DOHH2 (cell line): Measurements from ENCODE around the gene DPP6.

Source experiments
- H3F3A ChIP-seq: fragments of 200-600 bp; sonication (generic), shearing (Covaris generic); 2 replicates; pipeline ENCODE4 v1.6.0; 2016; ENCODE audit warnings: antibody characterized with exemption, mild to moderate bottlenecking; ENCODE audit not compliant: control insufficient read depth, insufficient read depth
- H3K27ac ChIP-seq: fragments of 200-600 bp; sonication (generic); 2 replicates; pipeline ENCODE4 v1.5.1; 2014; ENCODE audit warnings: low read depth, mild to moderate bottlenecking, low read length, moderate library complexity
- H3K27me3 ChIP-seq: fragments of 200-600 bp; sonication (generic); 2 replicates; pipeline ENCODE4 v1.6.1; 2014; ENCODE audit warnings: mild to moderate bottlenecking, low read length, mixed read lengths; ENCODE audit not compliant: control insufficient read depth
- H3K36me3 ChIP-seq: fragments of 200-600 bp; sonication (generic); 2 replicates; pipeline ENCODE4 v1.6.1; 2014; ENCODE audit warnings: mild to moderate bottlenecking, low read length, moderate library complexity, mixed read lengths; ENCODE audit not compliant: control insufficient read depth
- H3K4me1 ChIP-seq: fragments of 200-600 bp; sonication (generic); 2 replicates; pipeline ENCODE4 v1.6.1; 2014; ENCODE audit warnings: mild to moderate bottlenecking, low read length, mixed read lengths; ENCODE audit not compliant: control insufficient read depth
- H3K4me2 ChIP-seq: fragments of 200-600 bp; sonication (generic); 2 replicates; pipeline ENCODE4 v1.6.0; 2014; ENCODE audit warnings: mild to moderate bottlenecking, low read length, moderate library complexity
- H3K4me3 ChIP-seq: fragments of 200-600 bp; sonication (generic); 2 replicates; pipeline ENCODE4 v1.5.1; 2014; ENCODE audit warnings: mild to moderate bottlenecking, low read length, mixed read lengths
- H3K79me2 ChIP-seq: fragments of 200-600 bp; sonication (generic); 2 replicates; pipeline ENCODE4 v1.6.1; 2014; ENCODE audit warnings: mild to moderate bottlenecking, low read length, mixed read lengths; ENCODE audit not compliant: control insufficient read depth
- H3K9me2 ChIP-seq: fragments of 200-600 bp; sonication (generic); replicated peaks from 2 replicates; pipeline ENCODE4 v1.6.1; 2014; ENCODE audit warnings: mild to moderate bottlenecking, low read length, mixed read lengths; ENCODE audit not compliant: control insufficient read depth
- H3K9me3 ChIP-seq: fragments of 200-600 bp; sonication (generic); 2 replicates; pipeline ENCODE4 v1.6.1; 2014; ENCODE audit warnings: antibody characterized with exemption, low read length, mixed read lengths; ENCODE audit not compliant: control insufficient read depth, insufficient read depth
- H4K20me1 ChIP-seq: fragments of 200-600 bp; sonication (generic); 2 replicates; pipeline ENCODE4 v1.6.0; 2014; ENCODE audit warnings: low read depth, mild to moderate bottlenecking, antibody characterized with exemption, low read length, moderate library complexity; ENCODE audit not compliant: control insufficient read depth, insufficient read depth
- EZH2phosphoT487 ChIP-seq: fragments of 200-600 bp; sonication (generic); IDR thresholded peaks from 2 replicates; pipeline ENCODE4 v1.6.1; 2017; ENCODE audit warnings: borderline replicate concordance, mild to moderate bottlenecking, antibody characterized with exemption, low read length, moderate library complexity, mixed read lengths
- TF ChIP-seq, protein P1 (sequence below): fragments of 200-600 bp; sonication (generic); IDR thresholded peaks from one replicate; pipeline ENCODE4 v1.5.1; 2014; ENCODE audit warnings: antibody characterized with exemption, mild to moderate bottlenecking, low read depth, low read length; ENCODE audit not compliant: poor library complexity, severe bottlenecking

DPP6 gene

DNA sequence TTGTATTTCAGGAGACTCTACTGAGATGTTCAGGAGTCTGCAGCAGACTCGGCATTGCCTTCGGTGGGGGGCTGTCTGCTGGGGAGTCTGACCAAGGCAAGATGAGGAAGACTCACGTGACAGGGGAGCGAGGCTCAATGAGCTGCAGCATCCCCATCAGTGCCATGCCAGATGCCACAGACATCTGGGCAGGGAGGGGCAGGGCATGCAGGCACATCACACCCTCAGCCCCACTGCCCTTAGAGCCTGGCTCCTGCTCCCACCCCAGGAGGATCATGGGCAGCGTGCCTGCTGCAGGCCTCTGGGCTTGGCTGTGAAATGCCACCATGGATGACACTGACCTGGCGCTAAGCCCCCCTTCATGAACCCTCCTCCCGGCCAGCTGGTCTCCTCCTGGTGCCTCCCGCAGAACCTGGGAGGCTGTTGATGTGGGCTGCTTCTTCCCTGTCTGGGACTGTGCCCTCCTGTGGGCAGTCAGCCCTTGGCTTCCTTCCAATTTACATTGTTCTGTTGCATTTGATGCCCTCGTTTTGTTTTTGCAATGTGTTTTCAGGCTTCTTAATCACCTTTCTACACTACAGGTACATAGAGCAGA is 715.7 kb downstream of the DPP6 start:
- Histone ChIP-seq H3K27ac (no peak overlapping the region), H3K9me2 (no peaks in the 10 kb centered on the region), H3K4me3 (no peak overlapping the region), H3K79me2 (no peaks in the 10 kb centered on the region), H3K4me1 (no peaks in the 10 kb centered on the region), H3K27me3 (no peaks in the 10 kb centered on the region), H3K4me2 (no peak overlapping the region), H4K20me1 (no peaks in the 10 kb centered on the region), H3K9me3 (no peaks in the 10 kb centered on the region), H3K36me3 (no peaks in the 10 kb centered on the region), H3F3A (no peaks in the 10 kb centered on the region)
- TF ChIP-seq EZH2phosphoT487, result no peak
- TF ChIP-seq, protein P1, sequence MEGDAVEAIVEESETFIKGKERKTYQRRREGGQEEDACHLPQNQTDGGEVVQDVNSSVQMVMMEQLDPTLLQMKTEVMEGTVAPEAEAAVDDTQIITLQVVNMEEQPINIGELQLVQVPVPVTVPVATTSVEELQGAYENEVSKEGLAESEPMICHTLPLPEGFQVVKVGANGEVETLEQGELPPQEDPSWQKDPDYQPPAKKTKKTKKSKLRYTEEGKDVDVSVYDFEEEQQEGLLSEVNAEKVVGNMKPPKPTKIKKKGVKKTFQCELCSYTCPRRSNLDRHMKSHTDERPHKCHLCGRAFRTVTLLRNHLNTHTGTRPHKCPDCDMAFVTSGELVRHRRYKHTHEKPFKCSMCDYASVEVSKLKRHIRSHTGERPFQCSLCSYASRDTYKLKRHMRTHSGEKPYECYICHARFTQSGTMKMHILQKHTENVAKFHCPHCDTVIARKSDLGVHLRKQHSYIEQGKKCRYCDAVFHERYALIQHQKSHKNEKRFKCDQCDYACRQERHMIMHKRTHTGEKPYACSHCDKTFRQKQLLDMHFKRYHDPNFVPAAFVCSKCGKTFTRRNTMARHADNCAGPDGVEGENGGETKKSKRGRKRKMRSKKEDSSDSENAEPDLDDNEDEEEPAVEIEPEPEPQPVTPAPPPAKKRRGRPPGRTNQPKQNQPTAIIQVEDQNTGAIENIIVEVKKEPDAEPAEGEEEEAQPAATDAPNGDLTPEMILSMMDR, result no peak

DNA sequence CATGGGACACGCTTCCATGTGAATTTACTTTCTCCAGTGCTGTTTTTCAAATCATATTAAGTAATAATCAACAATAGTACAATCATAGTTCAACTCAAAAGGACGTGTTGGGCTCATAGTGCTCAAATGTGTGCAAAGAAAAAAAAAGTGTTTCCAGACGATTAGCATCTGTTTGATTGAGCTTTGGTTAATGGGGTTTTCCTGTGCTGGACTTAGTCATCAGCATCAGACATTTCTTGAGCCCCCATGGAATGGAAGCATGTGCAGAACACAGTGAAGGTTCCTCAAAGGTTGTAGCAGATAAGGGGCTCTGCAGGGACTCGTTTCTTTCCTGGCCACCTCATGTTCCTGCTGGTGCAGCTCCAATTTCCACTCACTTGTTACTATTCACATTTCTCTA is 716.8 kb downstream of the DPP6 start:
- H3K79me2 ChIP-seq, result no peaks in the 10 kb centered on the region
- no peak overlapping the region for H3K4me3 ChIP-seq
- no peaks in the 10 kb centered on the region for H3K27me3 ChIP-seq
- TF ChIP-seq, protein P1, result no peak
- no peak for TF ChIP-seq EZH2phosphoT487
- H3K4me1 ChIP-seq, result no peaks in the 10 kb centered on the region
- H4K20me1 ChIP-seq, result no peaks in the 10 kb centered on the region
- H3K27ac ChIP-seq, result no peak overlapping the region
- H3K9me3 ChIP-seq, result no peaks in the 10 kb centered on the region
- no peaks in the 10 kb centered on the region for H3K9me2 ChIP-seq
- no peaks in the 10 kb centered on the region for H3K36me3 ChIP-seq
- no peaks in the 10 kb centered on the region for H3F3A ChIP-seq
- H3K4me2 ChIP-seq, result no peak overlapping the region

DNA sequence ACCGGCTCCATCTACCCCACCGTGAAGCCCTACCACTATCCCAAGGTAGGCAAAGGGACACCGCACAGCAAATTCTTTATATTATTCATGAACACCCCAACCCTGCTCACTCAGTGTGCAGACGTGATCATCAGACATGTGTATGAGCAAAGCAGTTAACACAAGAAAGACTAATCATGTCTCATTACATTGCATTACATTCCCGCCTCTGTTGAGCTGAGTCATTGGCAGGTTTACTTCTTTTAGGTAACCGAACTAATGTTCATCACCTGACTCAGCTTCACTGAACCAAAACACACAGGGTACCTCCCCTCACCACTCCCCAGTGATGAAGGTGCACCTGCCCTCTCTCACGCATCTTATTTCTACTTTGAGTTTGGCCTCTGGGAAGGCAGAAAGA is 717.3 kb downstream of the DPP6 start:
- Histone ChIP-seq H3K4me1 (no peaks in the 10 kb centered on the region), H3K9me2 (no peaks in the 10 kb centered on the region), H3K9me3 (no peaks in the 10 kb centered on the region), H3K36me3 (no peaks in the 10 kb centered on the region), H3K4me3 (no peak overlapping the region), H4K20me1 (no peaks in the 10 kb centered on the region), H3K27ac (no peak overlapping the region), H3K27me3 (no peaks in the 10 kb centered on the region), H3K4me2 (no peak overlapping the region), H3F3A (no peaks in the 10 kb centered on the region), H3K79me2 (no peaks in the 10 kb centered on the region)
- TF ChIP-seq, protein P1, result no peak
- no peak for TF ChIP-seq EZH2phosphoT487
